Measurements from ENCODE around the gene CALML4.
A peak's percentile ranks its signal among the peaks of the same experiment; 100 is the strongest.
"Not testable (repeated sequence)": the region's sequence is repeated elsewhere in the genome, so short reads cannot be mapped to it uniquely, and the experiment has no call there.

The CALML4 gene

DNA sequence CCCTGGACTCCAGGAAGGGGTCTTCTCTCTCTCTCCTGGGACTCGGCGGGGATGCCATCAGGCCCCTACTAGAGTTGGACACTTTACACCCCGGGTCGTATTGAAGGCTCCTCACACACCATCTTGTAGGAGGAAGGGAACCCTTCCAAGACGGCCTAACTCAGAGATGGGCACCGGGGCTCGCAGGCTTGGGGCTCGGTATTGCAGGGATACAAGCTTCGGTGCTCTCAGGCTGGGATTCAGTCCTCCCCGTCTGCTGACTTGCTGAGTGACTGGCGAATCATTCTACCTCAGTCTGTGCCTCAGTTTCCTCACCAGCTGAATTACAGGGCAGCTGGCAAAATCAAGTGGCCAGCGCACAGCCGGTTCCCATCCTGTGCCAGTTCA, 419 bp upstream of the CALML4 start:
- DNase-seq (no peak), ATAC-seq (no peak)
- Mint-ChIP-seq H3K27me3 (no peaks in the 10 kb centered on the region), H3K27ac (no peak overlapping the region), H3K9me3 (no peaks in the 10 kb centered on the region), H3K4me3 (no peak overlapping the region), H3K4me1 (peaks cover 35% of the 10 kb centered on the region)

DNA sequence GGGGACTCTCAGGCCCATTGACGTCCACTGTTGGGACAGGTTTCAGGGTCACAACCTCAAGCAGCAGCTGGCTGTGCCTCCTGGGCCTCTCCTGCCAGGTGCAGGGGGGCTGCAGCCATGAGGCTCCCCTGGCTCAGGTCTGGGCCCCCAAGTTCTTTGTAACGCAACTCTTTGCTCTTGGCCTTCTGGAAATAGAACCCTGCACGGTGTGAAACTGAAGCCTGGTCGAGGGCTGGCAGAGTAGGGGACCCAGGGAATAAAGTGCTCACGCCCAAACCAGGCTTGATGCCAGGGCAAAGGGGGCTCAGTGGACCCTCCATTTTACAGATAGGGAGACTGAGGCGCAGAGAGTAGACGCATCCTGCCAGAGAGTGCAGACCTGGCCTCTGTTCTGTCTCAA, 771 bp downstream of the CALML4 start:
- H3K27me3 Mint-ChIP-seq = no peaks in the 10 kb centered on the region
- ATAC-seq (no peak), DNase-seq (no peak)
- H3K4me1 Mint-ChIP-seq = peaks cover 23% of the 10 kb centered on the region
- H3K27ac Mint-ChIP-seq = peak overlapping the region in 1 of 2 donors; percentile 67
- H3K9me3 Mint-ChIP-seq = no peaks in the 10 kb centered on the region
- no peak overlapping the region for H3K4me3 Mint-ChIP-seq

DNA sequence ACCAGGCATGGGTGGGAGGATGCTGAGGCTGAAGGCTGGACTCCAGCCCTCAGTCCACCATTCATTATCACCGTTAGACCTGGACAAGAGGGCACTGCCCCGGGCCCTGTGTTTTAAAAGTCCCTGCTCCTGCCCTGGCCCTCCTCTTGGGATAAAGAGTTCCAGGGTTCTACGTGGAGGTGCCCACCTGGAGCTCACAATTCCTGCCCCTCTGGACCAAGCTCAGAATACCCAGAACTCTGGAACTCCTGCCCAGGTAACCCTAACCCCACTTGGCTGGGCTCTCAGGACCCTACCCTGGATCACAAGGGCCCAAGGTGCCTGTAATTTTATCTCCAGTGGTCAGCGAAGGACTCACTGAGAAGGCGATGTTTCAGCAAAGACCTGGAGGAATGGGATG, 1.2 kb downstream of the CALML4 start:
- no peaks in the 10 kb centered on the region for H3K27me3 Mint-ChIP-seq
- no peaks in the 10 kb centered on the region for H3K9me3 Mint-ChIP-seq
- peak overlapping the region in 1 of 2 donors; percentile 67 for H3K27ac Mint-ChIP-seq
- H3K4me3 Mint-ChIP-seq = no peak overlapping the region
- peaks cover 19% of the 10 kb centered on the region for H3K4me1 Mint-ChIP-seq
- DNase-seq (no peak), ATAC-seq (no peak)

DNA sequence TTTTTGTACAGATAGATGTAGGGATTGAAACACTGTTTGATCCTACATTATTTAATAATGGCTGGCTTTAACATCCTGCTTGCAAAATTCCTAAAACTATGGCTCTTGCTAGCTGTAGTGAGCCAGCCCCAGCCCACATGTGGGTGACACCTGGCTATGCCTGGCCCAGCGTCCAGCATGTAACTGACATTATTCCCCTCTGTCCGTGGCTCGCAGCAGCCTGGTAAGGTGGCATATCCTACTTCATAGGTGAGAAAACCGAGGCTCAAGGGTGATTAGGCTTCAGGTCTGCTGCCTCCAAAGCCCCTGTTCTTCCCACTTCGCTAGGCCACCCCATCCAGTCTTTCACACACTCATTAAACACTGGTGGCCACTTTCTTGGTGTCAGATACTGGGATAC, 1.6 kb downstream of the CALML4 start:
- Mint-ChIP-seq H3K4me1 (peaks cover 14% of the 10 kb centered on the region), H3K27me3 (no peaks in the 10 kb centered on the region), H3K4me3 (no peak overlapping the region), H3K9me3 (no peaks in the 10 kb centered on the region), H3K27ac (no peak overlapping the region)
- DNase-seq = no peak
- no peak for ATAC-seq

DNA sequence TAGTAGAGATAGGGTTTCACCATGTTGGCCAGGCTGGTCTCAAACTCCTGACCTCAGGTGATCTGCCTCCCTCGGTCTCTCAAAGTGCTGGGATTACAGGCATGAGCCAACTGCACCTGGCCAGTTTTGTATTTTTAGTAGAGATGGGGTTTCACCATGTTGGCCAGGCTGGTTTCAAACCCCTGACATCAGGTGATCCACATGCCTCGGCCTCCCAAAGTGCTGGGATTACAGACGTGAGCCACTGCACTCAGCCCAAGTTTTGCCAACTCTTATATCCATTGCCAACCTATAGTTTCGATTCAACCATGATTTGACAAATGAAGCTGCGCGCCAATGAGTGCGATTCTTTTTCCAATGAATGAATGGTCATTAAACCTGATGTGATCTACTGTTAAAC, 2.1 kb downstream of the CALML4 start:
- not testable (repeated sequence) for H3K27ac Mint-ChIP-seq, H3K9me3 Mint-ChIP-seq, H3K27me3 Mint-ChIP-seq, ATAC-seq, H3K4me1 Mint-ChIP-seq, DNase-seq, H3K4me3 Mint-ChIP-seq

DNA sequence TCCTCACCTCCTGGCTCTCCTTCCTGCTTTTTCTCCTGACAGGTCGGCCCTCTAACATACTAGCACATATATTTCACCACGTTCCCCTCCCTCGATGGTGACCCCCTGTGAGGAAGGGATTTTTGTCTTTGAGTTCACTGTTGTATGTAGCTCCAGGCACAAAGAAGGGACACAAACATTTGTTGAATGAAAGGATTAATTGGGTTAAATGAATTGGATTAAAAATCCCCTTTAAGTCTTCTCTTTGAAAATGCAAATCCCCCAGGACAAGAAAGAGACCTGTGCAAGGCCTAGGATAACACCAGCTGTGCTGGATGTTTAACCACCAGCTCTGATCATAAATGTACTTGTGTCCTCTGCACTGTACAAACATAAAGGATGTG, 3.3 kb downstream of the CALML4 start:
- peak overlapping the region in 1 of 2 donors; percentile 97 for H3K27ac Mint-ChIP-seq
- no peak for DNase-seq
- ATAC-seq = no peak
- no peaks in the 10 kb centered on the region for H3K9me3 Mint-ChIP-seq
- peaks cover 7% of the 10 kb centered on the region for H3K4me1 Mint-ChIP-seq
- H3K27me3 Mint-ChIP-seq = no peaks in the 10 kb centered on the region
- no peak overlapping the region for H3K4me3 Mint-ChIP-seq

DNA sequence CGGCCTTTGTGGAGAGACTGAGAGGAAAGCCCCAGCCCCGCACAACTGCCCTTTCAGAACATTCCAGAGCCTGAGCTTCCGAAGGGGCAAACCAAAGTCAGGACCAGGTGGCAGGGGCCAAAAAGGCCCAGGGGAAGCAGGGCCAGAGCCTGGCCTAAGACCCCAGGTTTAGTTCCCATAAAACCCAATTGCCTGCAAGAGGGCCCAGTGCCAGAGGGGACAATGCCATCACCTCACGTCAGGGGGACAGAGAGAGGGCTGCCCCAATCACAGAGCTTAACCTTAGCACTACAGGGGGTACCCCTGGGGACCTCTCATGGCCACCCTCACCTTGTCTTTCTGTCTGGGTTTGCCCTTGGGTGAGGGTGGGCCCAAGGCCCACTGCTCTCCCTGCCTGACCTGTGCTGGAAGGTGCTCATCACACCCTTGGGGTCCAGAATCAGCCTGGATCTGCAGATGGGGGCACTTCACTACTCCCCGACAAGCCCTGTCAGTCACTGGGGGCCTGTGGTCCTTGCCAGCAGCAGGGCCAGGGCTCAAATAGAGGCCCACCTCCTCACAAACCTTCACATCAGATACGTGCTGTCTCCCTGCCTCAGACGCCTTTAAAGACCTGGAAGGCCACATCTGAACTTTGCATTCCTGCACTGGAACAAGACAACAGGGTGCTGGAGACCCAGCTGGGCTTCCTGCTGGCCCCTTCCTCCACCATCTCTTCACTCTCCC, 3.8 kb downstream of the CALML4 start:
- Mint-ChIP-seq H3K4me1 (peaks cover 4% of the 10 kb centered on the region), H3K27me3 (no peaks in the 10 kb centered on the region), H3K9me3 (no peaks in the 10 kb centered on the region), H3K4me3 (no peak overlapping the region), H3K27ac (peak overlapping the region in 1 of 2 donors; percentile 97)
- DNase-seq = no peak
- no peak for ATAC-seq

DNA sequence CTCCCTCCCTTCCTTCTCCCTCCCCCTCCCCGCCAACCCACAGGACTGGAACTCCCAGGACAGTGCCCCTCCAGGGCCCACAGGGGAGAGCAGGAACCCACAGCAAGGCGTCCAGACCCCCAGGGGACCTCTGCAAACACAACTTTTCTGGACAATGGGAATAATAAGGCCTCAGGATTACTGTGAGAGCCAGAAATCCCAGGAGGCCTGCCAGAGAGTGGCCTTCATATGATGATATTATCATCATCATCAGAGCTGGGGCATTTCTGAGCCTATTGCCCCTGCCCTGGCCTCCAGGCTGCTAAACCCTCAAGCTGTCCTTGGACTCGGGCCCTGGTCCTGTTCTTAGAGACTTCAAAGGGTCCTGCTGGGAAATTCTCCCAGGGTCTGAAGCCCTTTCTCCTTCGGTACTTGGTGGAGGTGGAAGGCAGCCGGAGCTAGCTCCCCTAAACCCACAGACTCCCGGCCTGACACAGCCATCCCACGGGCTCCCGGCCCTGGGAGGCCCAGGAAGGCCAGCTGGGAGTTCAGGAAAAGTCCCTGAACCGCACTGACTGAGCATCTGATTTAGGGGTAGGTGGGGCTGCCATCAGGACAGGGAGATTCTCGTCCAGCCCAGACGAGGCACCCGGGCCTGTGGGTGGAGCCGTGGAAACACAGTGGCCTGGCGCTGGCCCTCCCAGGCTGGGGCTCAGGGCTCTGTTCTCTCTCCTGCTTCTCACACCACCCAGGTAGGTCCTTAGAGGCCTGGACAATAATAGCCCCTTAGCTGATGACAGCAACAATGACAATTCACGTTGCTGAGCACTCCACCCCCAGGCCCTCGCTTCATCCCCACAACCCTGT, 4.9 kb downstream of the CALML4 start:
- no peak overlapping the region for H3K4me3 Mint-ChIP-seq

DNA sequence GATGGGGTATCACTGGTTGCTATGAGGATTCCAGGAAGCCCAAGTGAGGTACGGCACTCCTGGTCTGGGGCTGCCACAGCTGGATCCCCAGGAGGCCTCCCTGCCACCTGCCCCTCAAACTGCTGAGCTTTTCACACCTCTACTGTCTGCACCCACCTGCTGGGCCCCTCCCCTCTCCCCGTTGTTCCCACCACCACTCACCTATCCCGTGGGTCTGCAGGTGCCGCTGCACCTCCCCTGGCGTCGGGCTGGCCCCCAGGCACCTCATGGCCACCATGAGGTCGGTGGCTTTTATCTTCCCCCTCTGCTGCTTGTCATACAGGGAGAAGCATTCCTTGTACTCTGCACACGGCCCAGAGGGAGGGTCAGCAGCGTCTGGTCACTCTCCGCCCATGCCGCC, 5.8 kb downstream of the CALML4 start:
- no peaks in the 10 kb centered on the region for H3K9me3 Mint-ChIP-seq
- H3K4me3 Mint-ChIP-seq = no peak overlapping the region
- no peaks in the 10 kb centered on the region for H3K4me1 Mint-ChIP-seq
- no peak for ATAC-seq
- peak overlapping the region in 1 of 2 donors; percentile 75 for H3K27ac Mint-ChIP-seq
- DNase-seq = no peak
- no peaks in the 10 kb centered on the region for H3K27me3 Mint-ChIP-seq

More for the DNA sequence above, 4.9 kb downstream of the CALML4 start:
- no peaks in the 10 kb centered on the region for H3K9me3 Mint-ChIP-seq
- no peaks in the 10 kb centered on the region for H3K4me1 Mint-ChIP-seq
- peak overlapping the region in 1 of 2 donors; percentile 86 for H3K27ac Mint-ChIP-seq
- DNase-seq (no peak), ATAC-seq (no peak)
- no peaks in the 10 kb centered on the region for H3K27me3 Mint-ChIP-seq

DNA sequence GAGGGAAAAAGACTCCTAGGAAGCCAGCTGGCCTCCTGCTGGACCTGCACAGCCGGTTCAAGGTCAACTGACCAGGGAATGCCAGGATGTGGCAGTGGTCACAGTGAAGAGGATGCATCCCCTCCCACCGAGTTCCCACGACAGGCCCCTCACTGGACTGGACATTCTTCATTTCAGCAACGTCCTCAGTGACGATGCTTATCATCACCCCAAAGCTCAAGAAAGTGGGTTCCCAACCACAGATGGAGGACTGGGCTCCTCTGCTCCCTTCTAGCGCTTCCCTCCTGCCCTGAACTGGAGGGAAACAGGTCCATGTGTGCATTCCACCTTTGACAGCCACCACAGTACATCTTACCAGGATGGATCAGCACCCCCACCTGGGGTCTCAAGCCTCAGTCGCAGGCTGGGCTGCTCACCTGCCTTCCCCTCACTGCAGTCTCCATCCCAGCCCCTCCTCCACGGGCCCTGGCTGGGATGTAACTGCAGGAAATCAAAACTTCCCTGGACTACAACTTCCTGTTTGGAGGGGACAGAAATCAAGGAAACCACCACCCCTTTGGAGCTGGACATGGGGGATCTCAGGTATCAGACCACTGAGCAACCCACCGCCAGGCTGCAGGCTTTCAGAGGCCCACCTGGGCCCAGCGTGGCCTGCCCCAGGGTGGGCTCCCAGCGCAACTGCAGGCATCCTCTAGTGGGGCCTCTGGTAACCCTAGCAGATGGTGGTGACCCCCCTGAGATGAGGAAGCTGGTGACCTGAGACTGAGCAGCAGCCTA, 7.3 kb downstream of the CALML4 start:
- no peak for ATAC-seq
- DNase-seq = no peak
- H3K4me1 Mint-ChIP-seq = no peaks in the 10 kb centered on the region
- H3K27me3 Mint-ChIP-seq = no peaks in the 10 kb centered on the region
- no peaks in the 10 kb centered on the region for H3K9me3 Mint-ChIP-seq
- peak overlapping the region in 1 of 2 donors; percentile 78 for H3K27ac Mint-ChIP-seq
- no peak overlapping the region for H3K4me3 Mint-ChIP-seq

DNA sequence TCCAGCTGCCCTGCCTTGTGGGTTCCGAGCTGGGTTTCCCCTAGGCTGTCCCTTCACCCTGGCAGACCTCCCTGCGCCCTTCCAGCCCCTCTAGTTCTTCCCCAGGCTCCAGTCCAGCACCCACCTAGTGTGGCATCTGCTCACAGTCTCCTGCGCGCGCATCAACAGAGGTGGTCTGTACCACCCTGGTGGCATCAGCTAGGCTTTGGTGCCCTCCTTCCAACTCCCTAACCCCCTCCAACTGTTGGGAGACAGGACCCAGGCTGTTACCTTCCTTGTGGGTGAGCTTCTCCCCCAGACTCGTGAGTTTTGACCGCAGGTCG, 8.0 kb downstream of the CALML4 start:
- H3K4me1 Mint-ChIP-seq = no peaks in the 10 kb centered on the region
- no peak overlapping the region for H3K4me3 Mint-ChIP-seq
- peak overlapping the region; percentile 52 to 74 for H3K27ac Mint-ChIP-seq
- DNase-seq = no peak
- no peak for ATAC-seq
- H3K9me3 Mint-ChIP-seq = no peaks in the 10 kb centered on the region
- H3K27me3 Mint-ChIP-seq = no peaks in the 10 kb centered on the region

DNA sequence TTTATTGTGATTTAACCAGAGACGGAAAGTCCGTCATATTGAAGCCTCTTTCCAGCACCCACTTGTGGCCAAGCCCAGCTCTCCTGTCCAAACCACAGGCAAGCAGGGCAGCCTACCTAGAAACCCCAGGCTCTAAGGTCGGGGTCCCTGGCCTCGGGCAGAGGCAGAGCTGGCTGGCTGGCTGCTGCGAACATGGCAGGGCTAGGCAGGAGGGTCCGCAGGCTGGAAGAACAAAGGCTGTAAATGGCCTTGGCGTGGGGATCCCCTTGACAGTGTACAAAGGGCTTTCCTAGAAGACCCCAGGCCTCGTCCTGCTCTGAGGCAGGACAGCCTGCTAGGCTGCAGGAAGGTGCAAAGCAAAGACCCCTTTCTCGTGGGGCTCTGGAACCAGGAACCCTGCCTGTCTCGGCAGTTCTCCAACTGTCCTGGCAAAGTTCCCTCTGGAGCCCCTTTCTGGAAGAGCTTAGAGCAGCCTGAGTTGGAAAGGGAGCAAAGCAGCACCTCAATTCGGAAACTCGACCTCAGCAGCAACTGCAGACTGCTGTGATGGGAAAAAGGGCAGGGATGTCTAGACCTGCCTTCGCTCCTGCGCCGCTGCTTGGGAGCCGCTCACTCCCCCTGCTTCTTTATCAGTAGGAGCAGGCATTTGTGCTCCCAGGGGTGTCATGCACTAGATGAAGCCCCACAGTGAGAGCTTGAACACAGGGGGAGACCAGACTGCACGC, 8.5 kb downstream of the CALML4 start:
- Mint-ChIP-seq H3K9me3 (no peaks in the 10 kb centered on the region), H3K27me3 (no peaks in the 10 kb centered on the region), H3K27ac (no peak overlapping the region), H3K4me1 (no peaks in the 10 kb centered on the region), H3K4me3 (no peak overlapping the region)
- ATAC-seq = no peak
- no peak for DNase-seq

DNA sequence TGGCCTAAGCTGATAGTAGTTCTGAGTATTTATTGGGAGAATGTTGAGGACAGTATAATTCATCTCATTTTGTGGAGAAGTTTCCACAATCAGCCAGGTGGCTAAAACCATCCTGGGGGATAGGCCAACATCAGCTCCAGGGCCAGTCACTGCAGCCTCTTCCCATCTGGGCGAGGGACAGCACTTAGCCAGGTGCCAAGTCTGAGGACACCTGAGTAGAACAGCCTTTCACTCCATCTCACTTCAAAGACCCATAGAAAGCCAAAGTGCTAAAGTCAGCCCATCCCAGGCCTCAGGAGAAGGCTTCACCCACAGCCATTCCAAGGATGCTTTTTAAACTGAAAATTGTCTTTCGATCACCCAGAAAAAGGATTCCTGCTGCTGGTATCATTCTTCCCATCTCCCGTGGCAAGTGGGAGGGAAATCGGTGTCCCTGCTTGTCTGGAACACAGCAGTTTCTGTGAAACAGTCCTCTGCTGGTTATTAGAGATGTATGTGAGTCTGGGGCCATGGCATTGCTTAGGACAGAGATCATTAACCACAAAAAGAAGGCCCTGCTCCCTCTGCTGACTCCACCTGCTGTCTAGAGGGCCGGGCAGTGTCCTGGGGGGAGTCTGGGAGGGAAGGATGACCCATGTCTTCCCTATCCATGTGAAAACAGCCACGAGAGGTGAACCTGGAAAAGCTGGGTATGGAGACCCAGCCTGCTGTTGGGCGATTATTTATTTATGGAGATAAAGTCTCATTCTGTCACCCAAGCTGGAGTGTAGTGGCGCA, 9.6 kb downstream of the CALML4 start:
- ATAC-seq (no peak), DNase-seq (no peak)
- Mint-ChIP-seq H3K27ac (peak overlapping the region; percentile 58 to 83), H3K27me3 (no peaks in the 10 kb centered on the region), H3K4me3 (no peak overlapping the region), H3K9me3 (no peaks in the 10 kb centered on the region), H3K4me1 (no peaks in the 10 kb centered on the region)

DNA sequence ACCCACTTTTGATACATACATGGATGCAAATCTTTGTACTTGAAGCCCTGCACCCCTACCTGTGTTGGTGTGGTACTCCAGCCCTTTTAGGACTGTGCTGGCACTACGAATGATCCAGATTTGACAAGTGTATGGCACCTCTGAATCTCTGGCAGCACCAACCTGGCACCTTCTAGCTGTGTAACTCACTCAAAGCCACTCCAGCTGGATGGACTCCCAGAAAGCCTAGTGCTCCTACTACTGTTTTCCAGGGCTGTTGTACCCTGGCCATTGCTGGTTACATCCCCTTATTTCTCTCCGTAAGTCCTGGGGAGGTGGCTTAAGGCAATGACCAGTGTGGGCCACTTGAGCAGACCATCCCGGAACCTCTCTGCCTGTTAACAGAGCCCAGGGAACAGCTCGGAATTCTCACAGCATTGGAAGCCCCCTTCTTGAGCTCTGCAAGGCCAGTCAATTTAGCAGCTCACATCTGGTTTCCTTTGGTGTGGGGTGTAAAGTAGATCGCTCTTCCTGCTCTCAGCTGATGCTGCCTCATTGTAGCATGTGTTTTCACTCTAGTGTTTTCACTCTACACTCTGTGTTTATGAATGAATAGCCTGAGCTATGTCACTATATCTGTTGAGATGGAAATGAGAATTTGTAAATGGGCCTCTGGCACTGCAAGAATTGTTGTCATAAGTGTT, 12.2 kb downstream of the CALML4 start:
- Mint-ChIP-seq H3K27me3 (no peaks in the 10 kb centered on the region), H3K4me1 (no peaks in the 10 kb centered on the region), H3K4me3 (no peak overlapping the region), H3K9me3 (no peaks in the 10 kb centered on the region), H3K27ac (peak overlapping the region in 1 of 2 donors; percentile 91)
- ATAC-seq (no peak), DNase-seq (no peak)
